Osteoblast (primary cell): ENCODE data around the gene ALCAM. TPM values are rescaled to one million over a fixed set of nuclear protein-coding genes. Genes with fewer than 3 reads are reported as not detected.
A peak's percentile ranks its signal among the peaks of the same experiment; 100 is the strongest.

Experiments
- DNase-seq: peaks from one replicate; pipeline ENCODE4 v3.0.0; 2011; ENCODE audit warnings: low spot score, mixed read lengths; ENCODE audit not compliant: insufficient read length; ENCODE audit errors: missing footprints
- H2AFZ ChIP-seq: 2 replicates; pipeline ENCODE4 v1.6.0; 2011; ENCODE audit warnings: mild to moderate bottlenecking, low read length
- H3K27ac ChIP-seq: 2 replicates; pipeline ENCODE4 v1.5.1; 2011; ENCODE audit warnings: mild to moderate bottlenecking, low read depth, low read length, moderate library complexity
- H3K27me3 ChIP-seq: 2 replicates; pipeline ENCODE4 v1.6.0; 2012; ENCODE audit warnings: mild to moderate bottlenecking, control low read depth, inconsistent platforms, low read length, moderate library complexity; ENCODE audit not compliant: insufficient read depth
- H3K36me3 ChIP-seq: 2 replicates; pipeline ENCODE4 v1.5.1; 2011; ENCODE audit warnings: mild to moderate bottlenecking, low read length, control low read depth, moderate library complexity; ENCODE audit not compliant: insufficient read depth
- H3K4me1 ChIP-seq: 2 replicates; pipeline ENCODE4 v1.5.1; 2011; ENCODE audit warnings: mild to moderate bottlenecking, low read length, control low read depth, moderate library complexity; ENCODE audit not compliant: insufficient read depth
- H3K4me2 ChIP-seq: 2 replicates; pipeline ENCODE4 v1.6.0; 2011; ENCODE audit warnings: mild to moderate bottlenecking, low read length; ENCODE audit not compliant: insufficient read depth
- H3K4me3 ChIP-seq: fragments of 200-600 bp; sonication (generic); 3 replicates; pipeline ENCODE4 v1.5.1; 2012; ENCODE audit warnings: mild to moderate bottlenecking, low read length, inconsistent platforms; ENCODE audit not compliant: insufficient read depth
- H3K79me2 ChIP-seq: 2 replicates; pipeline ENCODE4 v1.6.0; 2012; ENCODE audit warnings: mild to moderate bottlenecking, low read length, control low read depth, inconsistent platforms; ENCODE audit not compliant: insufficient read depth
- H3K9me3 ChIP-seq: 2 replicates; pipeline ENCODE4 v1.5.1; 2011; ENCODE audit warnings: low read depth, low read length, control low read depth
- H4K20me1 ChIP-seq: 2 replicates; pipeline ENCODE4 v1.6.0; 2012; ENCODE audit warnings: mild to moderate bottlenecking, low read length, control low read depth; ENCODE audit not compliant: insufficient read depth
- CTCF ChIP-seq: IDR thresholded peaks from 2 replicates; pipeline ENCODE4 v1.5.1; 2011; ENCODE audit warnings: mild to moderate bottlenecking, low read depth, low read length, moderate library complexity; ENCODE audit errors: extremely low read depth
- total RNA-seq: library from RNA; depleted of rRNA; stranded (reverse); fragments of >200 nt; gene quantifications from 2 replicates; pipeline ENCODE4 v1.2.3, GENCODE V29; 2012

Gene ALCAM
- total RNA-seq, 1 donor, result 178 TPM

GRCh38 chr3:105513886-105514285 is 147.2 kb downstream of the ALCAM start:
- DNase-seq, result no peak
- no peaks in the 10 kb centered on the region for H3K36me3 ChIP-seq
- H3K4me2 ChIP-seq, result no peak overlapping the region
- peak overlapping the region; percentile 47 for H3K27ac ChIP-seq
- TF ChIP-seq CTCF, result no peak
- H2AFZ ChIP-seq, result no peak overlapping the region
- peaks cover 96% of the 10 kb centered on the region for H3K79me2 ChIP-seq
- no peak overlapping the region for H3K4me3 ChIP-seq
- no peaks in the 10 kb centered on the region for H3K9me3 ChIP-seq
- no peaks in the 10 kb centered on the region for H3K27me3 ChIP-seq
- H4K20me1 ChIP-seq, result no peaks in the 10 kb centered on the region
- H3K4me1 ChIP-seq, result peaks cover 51% of the 10 kb centered on the region

DNA sequence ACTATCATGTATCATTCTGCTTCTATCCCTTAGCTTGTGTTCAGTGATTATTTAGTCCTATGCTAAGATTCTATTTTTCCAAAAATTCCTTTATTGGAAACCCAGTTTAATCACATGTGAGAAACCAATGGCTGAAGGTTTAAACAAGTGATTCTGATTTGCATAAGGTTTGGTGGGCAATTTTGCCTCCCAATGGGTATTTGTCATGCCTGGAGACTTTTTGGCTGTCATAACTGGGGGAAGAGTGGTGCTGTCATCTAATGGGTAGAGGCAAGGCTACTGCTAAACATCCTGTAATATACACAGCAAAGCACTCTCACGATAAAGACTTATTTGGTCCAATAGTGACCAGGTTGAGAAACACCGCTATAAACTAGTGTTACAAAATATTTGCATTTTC is 148.7 kb downstream of the ALCAM start:
- H3K79me2 ChIP-seq, result peaks cover 91% of the 10 kb centered on the region

GRCh38 chr3:105516972-105517371 is 150.3 kb downstream of the ALCAM start:
- Histone ChIP-seq H3K27ac (no peak overlapping the region), H2AFZ (no peak overlapping the region), H3K36me3 (no peaks in the 10 kb centered on the region), H3K4me2 (no peak overlapping the region), H3K79me2 (peaks cover 88% of the 10 kb centered on the region), H4K20me1 (no peaks in the 10 kb centered on the region), H3K4me3 (no peak overlapping the region), H3K27me3 (no peaks in the 10 kb centered on the region), H3K9me3 (no peaks in the 10 kb centered on the region), H3K4me1 (peaks cover 32% of the 10 kb centered on the region)
- TF ChIP-seq CTCF, result no peak
- DNase-seq, result no peak

More for the DNA sequence above, 148.7 kb downstream of the ALCAM start:
- Histone ChIP-seq H3K27me3 (no peaks in the 10 kb centered on the region), H4K20me1 (no peaks in the 10 kb centered on the region), H3K4me2 (no peak overlapping the region), H3K4me3 (no peak overlapping the region), H2AFZ (no peak overlapping the region), H3K9me3 (no peaks in the 10 kb centered on the region), H3K4me1 (peaks cover 46% of the 10 kb centered on the region), H3K36me3 (no peaks in the 10 kb centered on the region), H3K27ac (no peak overlapping the region)
- no peak for DNase-seq
- TF ChIP-seq CTCF, result no peak

GRCh38 chr3:105518203-105518602 is 151.5 kb downstream of the ALCAM start:
- Histone ChIP-seq H2AFZ (no peak overlapping the region), H3K9me3 (no peaks in the 10 kb centered on the region), H3K4me3 (no peak overlapping the region), H4K20me1 (no peaks in the 10 kb centered on the region), H3K79me2 (peaks cover 85% of the 10 kb centered on the region), H3K4me2 (no peak overlapping the region), H3K36me3 (no peaks in the 10 kb centered on the region), H3K4me1 (peaks cover 21% of the 10 kb centered on the region), H3K27ac (no peak overlapping the region), H3K27me3 (no peaks in the 10 kb centered on the region)
- no peak for TF ChIP-seq CTCF
- DNase-seq, result no peak
